ENCODE results near the gene PPFIBP1.

Gene PPFIBP1

GRCh38 chr12:27614386-27614785 is 90.4 kb downstream of the PPFIBP1 start:
- Histone ChIP-seq H3K27me3 (ENCODE audit: low read depth, low read length) (peaks cover 18% of the 10 kb centered on the region), H4K20me1 (ENCODE audit: insufficient read depth, low read length) (no peaks in the 10 kb centered on the region), H3K9ac (ENCODE audit: low read length) (no peak overlapping the region), H3K4me1 (ENCODE audit: low read length) (no peaks in the 10 kb centered on the region), H3K4me2 (ENCODE audit: low read length) (no peak overlapping the region), H3K4me3 (ENCODE audit: low read length) (no peak overlapping the region), H3K79me2 (ENCODE audit: low read length) (no peaks in the 10 kb centered on the region), H3K27ac (ENCODE audit: low read length) (no peak overlapping the region), H2AFZ (ENCODE audit: low read depth, low read length) (no peak overlapping the region), H3K36me3 (replicated peaks; ENCODE audit: low read depth, low read length) (no peaks in the 10 kb centered on the region), H3K9me3 (ENCODE audit: insufficient read depth, low read length) (no peaks in the 10 kb centered on the region)
- no peak for TF ChIP-seq EZH2phosphoT487 (IDR thresholded peaks at IDR 0.05; ENCODE audit: low read depth)
- TF ChIP-seq, protein P1, sequence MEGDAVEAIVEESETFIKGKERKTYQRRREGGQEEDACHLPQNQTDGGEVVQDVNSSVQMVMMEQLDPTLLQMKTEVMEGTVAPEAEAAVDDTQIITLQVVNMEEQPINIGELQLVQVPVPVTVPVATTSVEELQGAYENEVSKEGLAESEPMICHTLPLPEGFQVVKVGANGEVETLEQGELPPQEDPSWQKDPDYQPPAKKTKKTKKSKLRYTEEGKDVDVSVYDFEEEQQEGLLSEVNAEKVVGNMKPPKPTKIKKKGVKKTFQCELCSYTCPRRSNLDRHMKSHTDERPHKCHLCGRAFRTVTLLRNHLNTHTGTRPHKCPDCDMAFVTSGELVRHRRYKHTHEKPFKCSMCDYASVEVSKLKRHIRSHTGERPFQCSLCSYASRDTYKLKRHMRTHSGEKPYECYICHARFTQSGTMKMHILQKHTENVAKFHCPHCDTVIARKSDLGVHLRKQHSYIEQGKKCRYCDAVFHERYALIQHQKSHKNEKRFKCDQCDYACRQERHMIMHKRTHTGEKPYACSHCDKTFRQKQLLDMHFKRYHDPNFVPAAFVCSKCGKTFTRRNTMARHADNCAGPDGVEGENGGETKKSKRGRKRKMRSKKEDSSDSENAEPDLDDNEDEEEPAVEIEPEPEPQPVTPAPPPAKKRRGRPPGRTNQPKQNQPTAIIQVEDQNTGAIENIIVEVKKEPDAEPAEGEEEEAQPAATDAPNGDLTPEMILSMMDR (IDR thresholded peaks at IDR 0.05; ENCODE audit: low read depth, low read length) = no peak

DNA sequence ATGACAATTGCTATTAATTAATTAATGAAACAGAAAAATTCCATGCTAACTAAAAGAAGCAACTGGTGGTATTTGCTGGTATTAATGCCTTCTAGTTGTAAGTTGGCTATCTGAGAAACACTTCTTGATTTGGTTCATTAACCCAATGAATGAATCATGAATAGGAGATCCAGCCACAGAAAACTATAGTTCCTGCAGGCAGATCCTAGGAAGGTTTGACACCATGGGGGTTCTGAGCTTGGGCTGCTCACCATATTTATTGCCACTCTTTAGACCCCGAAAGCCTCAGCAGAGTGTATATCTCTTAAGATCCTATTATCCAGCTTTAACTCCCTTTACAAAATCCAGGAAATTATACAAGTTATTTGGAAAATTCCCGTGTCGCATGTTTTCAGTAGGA is 90.9 kb downstream of the PPFIBP1 start:
- no peak overlapping the region for H3K27ac ChIP-seq (ENCODE audit: low read length)
- H3K9me3 ChIP-seq (ENCODE audit: insufficient read depth, low read length) = no peaks in the 10 kb centered on the region
- no peak overlapping the region for H3K4me3 ChIP-seq (ENCODE audit: low read length)
- H3K79me2 ChIP-seq (ENCODE audit: low read length) = no peaks in the 10 kb centered on the region
- H3K9ac ChIP-seq (ENCODE audit: low read length) = no peak overlapping the region
- no peak overlapping the region for H2AFZ ChIP-seq (ENCODE audit: low read depth, low read length)
- no peaks in the 10 kb centered on the region for H4K20me1 ChIP-seq (ENCODE audit: insufficient read depth, low read length)
- no peaks in the 10 kb centered on the region for H3K4me1 ChIP-seq (ENCODE audit: low read length)
- no peaks in the 10 kb centered on the region for H3K36me3 ChIP-seq (replicated peaks; ENCODE audit: low read depth, low read length)
- peaks cover 18% of the 10 kb centered on the region for H3K27me3 ChIP-seq (ENCODE audit: low read depth, low read length)
- H3K4me2 ChIP-seq (ENCODE audit: low read length) = no peak overlapping the region
- TF ChIP-seq EZH2phosphoT487 (IDR thresholded peaks at IDR 0.05; ENCODE audit: low read depth) = no peak
- TF ChIP-seq, protein P1 (IDR thresholded peaks at IDR 0.05; ENCODE audit: low read depth, low read length) = no peak

- H3K36me3 ChIP-seq (replicated peaks; ENCODE audit: low read depth, low read length) = no peaks in the 10 kb centered on the region
- peaks cover 18% of the 10 kb centered on the region for H3K27me3 ChIP-seq (ENCODE audit: low read depth, low read length)
- no peaks in the 10 kb centered on the region for H4K20me1 ChIP-seq (ENCODE audit: insufficient read depth, low read length)
- no peaks in the 10 kb centered on the region for H3K9me3 ChIP-seq (ENCODE audit: insufficient read depth, low read length)
- H3K4me1 ChIP-seq (ENCODE audit: low read length) = no peaks in the 10 kb centered on the region
- TF ChIP-seq EZH2phosphoT487 (IDR thresholded peaks at IDR 0.05; ENCODE audit: low read depth) = no peak
- TF ChIP-seq, protein P1 (IDR thresholded peaks at IDR 0.05; ENCODE audit: low read depth, low read length) = no peak
- H3K79me2 ChIP-seq (ENCODE audit: low read length) = no peaks in the 10 kb centered on the region
- H3K4me2 ChIP-seq (ENCODE audit: low read length) = no peak overlapping the region
- H3K27ac ChIP-seq (ENCODE audit: low read length) = no peak overlapping the region
- no peak overlapping the region for H3K4me3 ChIP-seq (ENCODE audit: low read length)
- H3K9ac ChIP-seq (ENCODE audit: low read length) = no peak overlapping the region
- H2AFZ ChIP-seq (ENCODE audit: low read depth, low read length) = no peak overlapping the region
Observed at GRCh38 chr12:27615331-27615891, 91.4 kb downstream of the PPFIBP1 start.

GRCh38 chr12:27616356-27617142 is 92.5 kb downstream of the PPFIBP1 start:
- Histone ChIP-seq H3K79me2 (ENCODE audit: low read length) (no peaks in the 10 kb centered on the region), H2AFZ (ENCODE audit: low read depth, low read length) (no peak overlapping the region), H3K36me3 (replicated peaks; ENCODE audit: low read depth, low read length) (no peaks in the 10 kb centered on the region), H3K27me3 (ENCODE audit: low read depth, low read length) (peaks cover 18% of the 10 kb centered on the region), H3K4me3 (ENCODE audit: low read length) (no peak overlapping the region), H3K4me2 (ENCODE audit: low read length) (no peak overlapping the region), H4K20me1 (ENCODE audit: insufficient read depth, low read length) (no peaks in the 10 kb centered on the region), H3K9me3 (ENCODE audit: insufficient read depth, low read length) (no peaks in the 10 kb centered on the region), H3K9ac (ENCODE audit: low read length) (no peak overlapping the region), H3K27ac (ENCODE audit: low read length) (no peak overlapping the region), H3K4me1 (ENCODE audit: low read length) (no peaks in the 10 kb centered on the region)
- TF ChIP-seq, protein P1 (IDR thresholded peaks at IDR 0.05; ENCODE audit: low read depth, low read length) = no peak
- TF ChIP-seq EZH2phosphoT487 (IDR thresholded peaks at IDR 0.05; ENCODE audit: low read depth) = no peak

All from OCI-LY3 (cell line).